Measurements from ENCODE around the gene SH3GL1. TPM values are rescaled to one million over a fixed set of nuclear protein-coding genes. Genes with fewer than 3 reads are reported as not detected.

SH3GL1 gene
- polyA plus RNA-seq, 2 of the 4 experiments (the other 2 are of a cell fraction), result 20.1 to 34.7 TPM

- Histone ChIP-seq H3K27ac (peak overlapping the region in 1 of 2 experiments; percentile 99; a peak in 2 of 6 replicates), H3K9me3 (no peaks in the 10 kb centered on the region), H3K4me1 (peaks cover 37% of the 10 kb centered on the region), H3K4me3 (no peak overlapping the region), H3K4me2 (no peak overlapping the region)
- no peak for ATAC-seq
- FAIRE-seq, result no peak
- CTCF ChIA-PET, result interaction anchor here (0.5 to 2.4 kb wide), 6 partner anchors 9 to 266 kb away, joined by 3 to 10 read pairs (median 4); partner anchors contain the start of gene SH3GL1
- TF ChIP-seq ZNF302 (CRISPR knock-in tag; IDR thresholded peaks at IDR 0.05) (no peak), FOXS1 (CRISPR knock-in tag; IDR thresholded peaks at IDR 0.05) (no peak), FOSB (CRISPR knock-in tag; IDR thresholded peaks at IDR 0.05) (no peak), SREBF2 (IDR thresholded peaks at IDR 0.05) (no peak), RCOR1 (IDR thresholded peaks at IDR 0.05; ENCODE audit: low read depth, low read length) (no peak), CBX8 (IDR thresholded peaks at IDR 0.05) (no peak), RAD21 (conservative IDR thresholded peaks at IDR 0.05 in 1 of 2, IDR thresholded peaks at IDR 0.05 in 1 of 2) (no peak), HDAC2 (IDR thresholded peaks at IDR 0.05) (no peak)
- POLR2A ChIA-PET, result no interaction called here
- WGBS (ENCODE audit: missing lambda C conversion rate), result 80% methylated on average over 5 of the region's 15 CpGs
- DNase-seq (ENCODE audit: low read depth in 1 of 2, low spot score in 1 of 2), result no peak
These were observed 29.8 kb downstream of the SH3GL1 start for GRCh38 chr19:4370418-4371041.

- Histone ChIP-seq H3K27ac (peak overlapping the region in 1 of 2 experiments; percentile 59; a peak in 2 of 6 replicates), H3K9me3 (no peaks in the 10 kb centered on the region), H3K4me1 (peaks cover 31% of the 10 kb centered on the region), H3K4me2 (no peak overlapping the region), H3K4me3 (no peak overlapping the region)
- ChIA-PET POLR2A (no interaction called here), CTCF (interaction anchor here (0.6 to 2.4 kb wide), 5 partner anchors 9 to 267 kb away, joined by 3 to 10 read pairs (median 6); partner anchors contain the start of gene SH3GL1)
- no peak for FAIRE-seq
- no peak for DNase-seq (ENCODE audit: low read depth in 1 of 2, low spot score in 1 of 2)
- peak; percentile 18 to 53; a peak in 4 of 6 replicates for ATAC-seq
- WGBS (ENCODE audit: missing lambda C conversion rate), result 100% methylated on average over 1 of the region's 21 CpGs
- TF ChIP-seq HOXB5 (CRISPR knock-in tag; IDR thresholded peaks at IDR 0.05) (no peak), CHD2 (IDR thresholded peaks at IDR 0.05; ENCODE audit: low read length, partially characterized antibody) (no peak), ATOH8 (CRISPR knock-in tag; IDR thresholded peaks at IDR 0.05; ENCODE audit: low read depth) (no peak), NR3C1 (IDR thresholded peaks at IDR 0.05) (no peak), RAD21 (conservative IDR thresholded peaks at IDR 0.05 in 1 of 2, IDR thresholded peaks at IDR 0.05 in 1 of 2) (0 out of 5 replicates have a peak, but pooled peaks have one; percentile 22 to 29), EHMT2 (IDR thresholded peaks at IDR 0.05; ENCODE audit: low read depth) (no peak), RCOR1 (IDR thresholded peaks at IDR 0.05; ENCODE audit: low read depth, low read length) (no peak), MYC (IDR thresholded peaks at IDR 0.05; ENCODE audit: borderline replicate concordance, low read length) (no peak), CTCF (IDR thresholded peaks at IDR 0.05) (0 out of 3 replicates have a peak, but pooled peaks have one; percentile 23), EP300 (IDR thresholded peaks at IDR 0.05) (no peak), HDAC2 (IDR thresholded peaks at IDR 0.05) (no peak), CEBPB (IDR thresholded peaks at IDR 0.05) (no peak), FOXS1 (CRISPR knock-in tag; IDR thresholded peaks at IDR 0.05) (no peak), PBX3 (IDR thresholded peaks at IDR 0.05) (no peak), HEYL (CRISPR knock-in tag; IDR thresholded peaks at IDR 0.05) (no peak), POLR2A (IDR thresholded peaks at IDR 0.05; ENCODE audit: low read length) (no peak), JUN (IDR thresholded peaks at IDR 0.05) (no peak), FOSB (CRISPR knock-in tag; IDR thresholded peaks at IDR 0.05) (no peak), SMC3 (IDR thresholded peaks at IDR 0.05) (peak; percentile 32; the same call in 1 of the 3 replicates), KDM5A (IDR thresholded peaks at IDR 0.05) (no peak), ZSCAN20 (CRISPR knock-in tag; IDR thresholded peaks at IDR 0.05) (no peak), HES2 (IDR thresholded peaks at IDR 0.05) (no peak)
- TF ChIP-seq, protein P1, sequence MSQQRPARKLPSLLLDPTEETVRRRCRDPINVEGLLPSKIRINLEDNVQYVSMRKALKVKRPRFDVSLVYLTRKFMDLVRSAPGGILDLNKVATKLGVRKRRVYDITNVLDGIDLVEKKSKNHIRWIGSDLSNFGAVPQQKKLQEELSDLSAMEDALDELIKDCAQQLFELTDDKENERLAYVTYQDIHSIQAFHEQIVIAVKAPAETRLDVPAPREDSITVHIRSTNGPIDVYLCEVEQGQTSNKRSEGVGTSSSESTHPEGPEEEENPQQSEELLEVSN (IDR thresholded peaks at IDR 0.05; ENCODE audit: borderline replicate concordance, low read depth), result no peak
- TF ChIP-seq, protein P2, sequence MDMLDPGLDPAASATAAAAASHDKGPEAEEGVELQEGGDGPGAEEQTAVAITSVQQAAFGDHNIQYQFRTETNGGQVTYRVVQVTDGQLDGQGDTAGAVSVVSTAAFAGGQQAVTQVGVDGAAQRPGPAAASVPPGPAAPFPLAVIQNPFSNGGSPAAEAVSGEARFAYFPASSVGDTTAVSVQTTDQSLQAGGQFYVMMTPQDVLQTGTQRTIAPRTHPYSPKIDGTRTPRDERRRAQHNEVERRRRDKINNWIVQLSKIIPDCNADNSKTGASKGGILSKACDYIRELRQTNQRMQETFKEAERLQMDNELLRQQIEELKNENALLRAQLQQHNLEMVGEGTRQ (IDR thresholded peaks at IDR 0.05), result no peak
- TF ChIP-seq, protein P3, sequence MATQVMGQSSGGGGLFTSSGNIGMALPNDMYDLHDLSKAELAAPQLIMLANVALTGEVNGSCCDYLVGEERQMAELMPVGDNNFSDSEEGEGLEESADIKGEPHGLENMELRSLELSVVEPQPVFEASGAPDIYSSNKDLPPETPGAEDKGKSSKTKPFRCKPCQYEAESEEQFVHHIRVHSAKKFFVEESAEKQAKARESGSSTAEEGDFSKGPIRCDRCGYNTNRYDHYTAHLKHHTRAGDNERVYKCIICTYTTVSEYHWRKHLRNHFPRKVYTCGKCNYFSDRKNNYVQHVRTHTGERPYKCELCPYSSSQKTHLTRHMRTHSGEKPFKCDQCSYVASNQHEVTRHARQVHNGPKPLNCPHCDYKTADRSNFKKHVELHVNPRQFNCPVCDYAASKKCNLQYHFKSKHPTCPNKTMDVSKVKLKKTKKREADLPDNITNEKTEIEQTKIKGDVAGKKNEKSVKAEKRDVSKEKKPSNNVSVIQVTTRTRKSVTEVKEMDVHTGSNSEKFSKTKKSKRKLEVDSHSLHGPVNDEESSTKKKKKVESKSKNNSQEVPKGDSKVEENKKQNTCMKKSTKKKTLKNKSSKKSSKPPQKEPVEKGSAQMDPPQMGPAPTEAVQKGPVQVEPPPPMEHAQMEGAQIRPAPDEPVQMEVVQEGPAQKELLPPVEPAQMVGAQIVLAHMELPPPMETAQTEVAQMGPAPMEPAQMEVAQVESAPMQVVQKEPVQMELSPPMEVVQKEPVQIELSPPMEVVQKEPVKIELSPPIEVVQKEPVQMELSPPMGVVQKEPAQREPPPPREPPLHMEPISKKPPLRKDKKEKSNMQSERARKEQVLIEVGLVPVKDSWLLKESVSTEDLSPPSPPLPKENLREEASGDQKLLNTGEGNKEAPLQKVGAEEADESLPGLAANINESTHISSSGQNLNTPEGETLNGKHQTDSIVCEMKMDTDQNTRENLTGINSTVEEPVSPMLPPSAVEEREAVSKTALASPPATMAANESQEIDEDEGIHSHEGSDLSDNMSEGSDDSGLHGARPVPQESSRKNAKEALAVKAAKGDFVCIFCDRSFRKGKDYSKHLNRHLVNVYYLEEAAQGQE (IDR thresholded peaks at IDR 0.05), result no peak
These were observed 30.5 kb downstream of the SH3GL1 start for GRCh38 chr19:4369888-4370260.
